BE2C (cell line): ENCODE results near the gene CADPS2.

ENCODE experiments used
- DNase-seq: peaks from one replicate; pipeline ENCODE4 v3.0.0-alpha.2; 2020
- H3K27me3 ChIP-seq: fragments of 250-450 bp; sonication (Bioruptor Pico); 2 replicates; pipeline ENCODE4 v1.5.1; 2020; ENCODE audit warnings: mild to moderate bottlenecking
- H3K36me3 ChIP-seq: fragments of 250-450 bp; sonication (Bioruptor Pico); 2 replicates; pipeline ENCODE4 v1.5.1; 2020; ENCODE audit warnings: mild to moderate bottlenecking
- H3K4me1 ChIP-seq: fragments of 250-450 bp; sonication (Bioruptor Pico); 2 replicates; pipeline ENCODE4 v1.5.1; 2020
- H3K4me3 ChIP-seq: 2 replicates; pipeline ENCODE4 v1.5.1; 2011; ENCODE audit warnings: low read depth, low read length
- H3K9me3 ChIP-seq: fragments of 250-450 bp; sonication (Bioruptor Pico); 2 replicates; pipeline ENCODE4 v1.5.1; 2020
- CTCF ChIP-seq: IDR thresholded peaks from 2 replicates; pipeline ENCODE4 v1.5.1; 2012; ENCODE audit warnings: mild to moderate bottlenecking, low read depth, low read length

Gene CADPS2

GRCh38 chr7:122738947-122739346, 147.3 kb downstream of the CADPS2 start:
- H3K4me3 ChIP-seq: no peak overlapping the region
- no peaks in the 10 kb centered on the region for H3K36me3 ChIP-seq
- no peaks in the 10 kb centered on the region for H3K4me1 ChIP-seq
- no peak for DNase-seq
- H3K27me3 ChIP-seq: no peaks in the 10 kb centered on the region
- TF ChIP-seq CTCF: no peak
- no peaks in the 10 kb centered on the region for H3K9me3 ChIP-seq

GRCh38 chr7:122736183-122736582, 150.1 kb downstream of the CADPS2 start:
- H3K9me3 ChIP-seq: no peaks in the 10 kb centered on the region
- no peaks in the 10 kb centered on the region for H3K4me1 ChIP-seq
- no peaks in the 10 kb centered on the region for H3K36me3 ChIP-seq
- no peak for TF ChIP-seq CTCF
- no peaks in the 10 kb centered on the region for H3K27me3 ChIP-seq
- no peak for DNase-seq
- H3K4me3 ChIP-seq: no peak overlapping the region

GRCh38 chr7:122727759-122728158, 158.5 kb downstream of the CADPS2 start:
- Histone ChIP-seq H3K27me3 (no peaks in the 10 kb centered on the region), H3K9me3 (no peaks in the 10 kb centered on the region)

GRCh38 chr7:122727354-122727753, 158.9 kb downstream of the CADPS2 start:
- DNase-seq: no peak
- no peak for TF ChIP-seq CTCF

More at GRCh38 chr7:122727759-122728158, 158.5 kb downstream of the CADPS2 start:
- Histone ChIP-seq H3K36me3 (no peaks in the 10 kb centered on the region), H3K4me1 (no peaks in the 10 kb centered on the region), H3K4me3 (no peak overlapping the region)
- TF ChIP-seq CTCF: no peak
- DNase-seq: no peak

GRCh38 chr7:122726881-122727280, 159.4 kb downstream of the CADPS2 start:
- no peak for TF ChIP-seq CTCF
- Histone ChIP-seq H3K27me3 (no peaks in the 10 kb centered on the region), H3K36me3 (no peaks in the 10 kb centered on the region), H3K4me3 (no peak overlapping the region), H3K9me3 (no peaks in the 10 kb centered on the region), H3K4me1 (no peaks in the 10 kb centered on the region)
- no peak for DNase-seq

More at GRCh38 chr7:122727354-122727753, 158.9 kb downstream of the CADPS2 start:
- H3K9me3 ChIP-seq: no peaks in the 10 kb centered on the region
- H3K4me3 ChIP-seq: no peak overlapping the region
- H3K27me3 ChIP-seq: no peaks in the 10 kb centered on the region
- no peaks in the 10 kb centered on the region for H3K4me1 ChIP-seq
- no peaks in the 10 kb centered on the region for H3K36me3 ChIP-seq

GRCh38 chr7:122724366-122724765, 161.9 kb downstream of the CADPS2 start:
- H3K4me1 ChIP-seq: no peaks in the 10 kb centered on the region
- DNase-seq: no peak
- no peaks in the 10 kb centered on the region for H3K27me3 ChIP-seq
- no peaks in the 10 kb centered on the region for H3K36me3 ChIP-seq
- no peak overlapping the region for H3K4me3 ChIP-seq
- H3K9me3 ChIP-seq: no peaks in the 10 kb centered on the region
- no peak for TF ChIP-seq CTCF
